KMS-11 (cell line): ENCODE measurements around the gene PDZD8.
"Not testable (repeated sequence)": the region's sequence is repeated elsewhere in the genome, so short reads cannot be mapped to it uniquely, and the experiment has no call there.

Experiments used
- H2AFZ ChIP-seq: fragments of 200-600 bp; sonication (generic); 2 replicates; pipeline ENCODE4 v1.6.1; 2016; ENCODE audit warnings: antibody characterized with exemption, mixed run types, low read depth
- H3K27ac ChIP-seq: fragments of 200-600 bp; sonication (generic); 2 replicates; pipeline ENCODE4 v1.6.1; 2016; ENCODE audit warnings: mild to moderate bottlenecking, mixed run types
- H3K27me3 ChIP-seq: fragments of 200-600 bp; sonication (generic); 2 replicates; pipeline ENCODE4 v1.6.1; 2017; ENCODE audit warnings: mild to moderate bottlenecking, low read depth, mixed run types, moderate library complexity; ENCODE audit not compliant: insufficient read depth
- H3K36me3 ChIP-seq: fragments of 200-600 bp; sonication (generic); 2 replicates; pipeline ENCODE4 v1.6.1; 2017; ENCODE audit warnings: mild to moderate bottlenecking, mixed run types; ENCODE audit not compliant: insufficient read depth
- H3K4me1 ChIP-seq: fragments of 200-600 bp; sonication (generic); 2 replicates; pipeline ENCODE4 v1.6.1; 2016; ENCODE audit warnings: mild to moderate bottlenecking, low read depth, mixed run types; ENCODE audit not compliant: poor library complexity, severe bottlenecking
- H3K4me2 ChIP-seq: fragments of 200-600 bp; sonication (generic); 2 replicates; pipeline ENCODE4 v1.7.0; 2016; ENCODE audit warnings: mild to moderate bottlenecking, mixed run types
- H3K4me3 ChIP-seq: fragments of 200-600 bp; sonication (generic); IDR thresholded peaks from 2 replicates; pipeline ENCODE4 v1.6.1; 2017; ENCODE audit warnings: low read depth, low read length, mixed read lengths; ENCODE audit not compliant: insufficient read depth
- H3K79me2 ChIP-seq: fragments of 200-600 bp; sonication (generic); 2 replicates; pipeline ENCODE4 v1.6.1; 2016; ENCODE audit warnings: low read depth, mixed run types; ENCODE audit not compliant: insufficient read depth
- H3K9ac ChIP-seq: fragments of 200-600 bp; sonication (generic); 2 replicates; pipeline ENCODE4 v1.6.1; 2016; ENCODE audit warnings: mild to moderate bottlenecking, mixed run types
- H4K20me1 ChIP-seq: fragments of 200-600 bp; sonication (generic); 2 replicates; pipeline ENCODE4 v1.6.1; 2016; ENCODE audit warnings: mild to moderate bottlenecking, mixed run types; ENCODE audit not compliant: insufficient read depth
- CTCF ChIP-seq: fragments of 200-600 bp; sonication (generic); conservative IDR thresholded peaks from 2 replicates; pipeline ENCODE4 v1.6.1; 2017; ENCODE audit warnings: low read depth, mild to moderate bottlenecking, antibody characterized with exemption, low read length, moderate library complexity, mixed read lengths

Gene PDZD8

DNA sequence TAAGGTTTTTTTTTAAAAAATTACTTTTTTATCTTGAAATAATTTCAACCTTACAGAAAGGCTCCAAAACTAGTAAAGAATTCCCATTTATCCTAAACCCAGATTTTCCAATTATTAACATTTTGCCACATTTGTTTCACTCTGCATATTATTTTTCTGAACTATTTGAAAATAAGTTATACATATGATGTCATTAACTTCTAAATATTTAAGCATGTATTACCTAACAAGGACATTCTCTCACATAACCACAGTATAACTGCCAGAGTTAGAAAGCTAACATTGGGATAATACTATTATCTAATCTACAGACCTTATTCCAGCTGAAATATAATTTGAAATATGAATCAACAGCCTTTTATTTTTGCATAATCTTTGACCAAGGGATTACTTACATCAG is 68.6 kb downstream of the PDZD8 start:
- Histone ChIP-seq H3K79me2 (no peaks in the 10 kb centered on the region), H4K20me1 (no peaks in the 10 kb centered on the region), H3K36me3 (no peaks in the 10 kb centered on the region), H3K27me3 (no peaks in the 10 kb centered on the region), H3K4me1 (no peaks in the 10 kb centered on the region), H3K4me2 (no peak overlapping the region), H3K4me3 (no peak overlapping the region), H2AFZ (no peak overlapping the region), H3K9ac (no peak overlapping the region), H3K27ac (no peak overlapping the region)
- TF ChIP-seq CTCF: no peak

GRCh38 chr10:117303451-117303850 is 71.8 kb downstream of the PDZD8 start:
- H2AFZ ChIP-seq, H3K79me2 ChIP-seq: not testable (repeated sequence)

GRCh38 chr10:117300671-117301070 is 74.6 kb downstream of the PDZD8 start:
- no peaks in the 10 kb centered on the region for H3K79me2 ChIP-seq

More at GRCh38 chr10:117303451-117303850, 71.8 kb downstream of the PDZD8 start:
- not testable (repeated sequence) for H3K27ac ChIP-seq, H3K4me2 ChIP-seq, H3K9ac ChIP-seq, H3K36me3 ChIP-seq, H4K20me1 ChIP-seq, H3K4me1 ChIP-seq, H3K27me3 ChIP-seq, H3K4me3 ChIP-seq

GRCh38 chr10:117299435-117299834 is 75.8 kb downstream of the PDZD8 start:
- H3K4me2 ChIP-seq: no peak overlapping the region
- H2AFZ ChIP-seq: no peak overlapping the region
- no peaks in the 10 kb centered on the region for H3K36me3 ChIP-seq
- 0 out of 2 replicates have a peak, but pooled peaks cover 3% of the 10 kb centered on the region for H3K79me2 ChIP-seq
- H3K27me3 ChIP-seq: no peaks in the 10 kb centered on the region
- H3K9ac ChIP-seq: no peak overlapping the region
- no peaks in the 10 kb centered on the region for H3K4me1 ChIP-seq
- H3K4me3 ChIP-seq: no peak overlapping the region
- H3K27ac ChIP-seq: no peak overlapping the region
- no peak for TF ChIP-seq CTCF
- H4K20me1 ChIP-seq: no peaks in the 10 kb centered on the region

More at GRCh38 chr10:117300671-117301070, 74.6 kb downstream of the PDZD8 start:
- TF ChIP-seq CTCF: no peak
- Histone ChIP-seq H3K4me2 (no peak overlapping the region), H4K20me1 (no peaks in the 10 kb centered on the region), H3K4me1 (no peaks in the 10 kb centered on the region), H3K4me3 (no peak overlapping the region), H2AFZ (no peak overlapping the region), H3K27ac (no peak overlapping the region), H3K36me3 (no peaks in the 10 kb centered on the region), H3K9ac (no peak overlapping the region), H3K27me3 (no peaks in the 10 kb centered on the region)

- Histone ChIP-seq H2AFZ (no peak overlapping the region), H3K4me1 (peaks cover under 1% of the 10 kb centered on the region), H3K4me3 (no peak overlapping the region), H3K4me2 (no peak overlapping the region), H4K20me1 (no peaks in the 10 kb centered on the region), H3K79me2 (0 out of 2 replicates have a peak, but pooled peaks cover 12% of the 10 kb centered on the region), H3K27me3 (no peaks in the 10 kb centered on the region), H3K27ac (no peak overlapping the region), H3K9ac (no peak overlapping the region), H3K36me3 (no peaks in the 10 kb centered on the region)
- no peak for TF ChIP-seq CTCF
Observed at GRCh38 chr10:117298219-117298618, 77.0 kb downstream of the PDZD8 start.
